Activated CD8-positive, alpha-beta T cell treated with anti-CD3 and anti-CD28 coated beads for 36 hours (primary cell): ENCODE data around the gene SDCBP2. TPM values are rescaled to one million over a fixed set of nuclear protein-coding genes. Genes with fewer than 3 reads are reported as not detected.

ENCODE experiments used
- ATAC-seq: fragments of 200-7000 bp; cut with Tn5 transposase; one replicate; pipeline ENCODE4 v1.10.0; 2021; ENCODE audit warnings: mild to moderate bottlenecking, moderate library complexity
- CTCF ChIA-PET: fragments of 350-600 bp; sonication (Branson Sonifier 250); formaldehyde crosslinking; loops from one replicate; lab custom pipeline; 2021; ENCODE audit warnings: antibody characterized with exemption; lab: Charles Lee
- POLR2A ChIA-PET: fragments of 350-600 bp; sonication (Branson Sonifier 250); formaldehyde crosslinking; loops from one replicate; lab custom pipeline; 2021; ENCODE audit warnings: antibody characterized with exemption; lab: Charles Lee
- DNase-seq: peaks from one replicate; pipeline ENCODE4 v3.0.0-alpha.2; 2020
- H3K27ac Mint-ChIP-seq: one replicate; pipeline ENCODE4 v1.8.0; 2021; ENCODE audit warnings: mild to moderate bottlenecking, mixed read lengths
- H3K27me3 Mint-ChIP-seq: one replicate; pipeline ENCODE4 v1.8.0; 2021; ENCODE audit warnings: mixed read lengths
- H3K36me3 Mint-ChIP-seq: one replicate; pipeline ENCODE4 v1.8.0; 2021; ENCODE audit warnings: low read depth, mixed read lengths
- H3K4me1 Mint-ChIP-seq: one replicate; pipeline ENCODE4 v1.8.0; 2021; ENCODE audit warnings: low read depth, mixed read lengths
- H3K4me3 Mint-ChIP-seq: one replicate; pipeline ENCODE4 v1.8.0; 2021; ENCODE audit warnings: mild to moderate bottlenecking, moderate library complexity, mixed read lengths
- H3K9me3 Mint-ChIP-seq: one replicate; pipeline ENCODE4 v1.8.0; 2021; ENCODE audit warnings: mixed read lengths
- CTCF ChIP-seq: fragments of 200-600 bp; IDR thresholded peaks from one replicate; pipeline ENCODE4 v1.8.0; 2022; ENCODE audit warnings: antibody characterized with exemption, mild to moderate bottlenecking
- intact Hi-C: fragments of 100-400 bp; cut with micrococcal nuclease; formaldehyde crosslinking; loops from one replicate; pipeline ENCODE4 v1.10.0; 2022
- total RNA-seq, 2 experiments: library from RNA; stranded (reverse); gene quantifications; one replicate each; pipeline ENCODE4 v1.2.3, GENCODE V29; 2021

The SDCBP2 gene
- total RNA-seq, 2 experiments from 2014 or later: 3.0 to 3.7 TPM

DNA sequence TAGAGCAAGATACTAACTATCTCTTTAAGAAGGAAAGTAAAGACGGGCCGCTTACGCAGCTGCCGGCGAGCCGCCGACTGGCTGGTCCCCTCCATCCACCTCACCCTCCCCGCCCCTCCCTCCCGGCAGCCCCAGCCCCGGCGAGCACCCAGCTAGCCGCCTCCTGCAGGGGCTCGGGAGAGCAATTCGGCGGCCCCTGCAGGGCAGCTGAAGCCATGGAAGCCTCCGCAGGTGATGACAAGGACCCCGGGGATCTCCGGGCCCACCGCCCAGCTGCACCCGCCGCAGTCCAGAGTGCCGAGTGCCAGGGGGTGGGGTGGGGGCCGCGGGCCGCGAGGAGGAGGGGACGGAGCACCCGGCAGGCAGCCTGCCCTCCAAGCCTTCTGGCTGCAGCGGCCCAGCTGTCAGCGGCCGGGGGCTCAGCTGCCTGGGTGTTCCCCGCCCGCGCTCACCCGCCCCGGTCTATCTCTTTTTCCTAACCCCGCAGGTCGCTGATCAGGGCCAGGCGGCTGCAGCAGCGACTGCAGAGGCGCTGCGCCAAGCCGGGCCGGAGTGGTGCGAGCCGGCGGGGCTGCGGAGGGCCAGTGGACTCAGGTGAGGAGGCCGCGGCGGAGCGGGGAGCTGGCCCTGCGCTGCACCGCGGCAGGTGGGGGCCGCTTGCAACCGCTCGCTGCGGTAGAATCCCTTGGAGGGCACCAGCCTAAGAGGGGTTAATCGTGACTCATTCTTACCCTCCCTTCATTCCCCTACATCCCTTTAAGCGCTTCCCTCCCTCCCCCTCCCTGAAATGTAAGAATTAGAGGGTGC lies 62.6 kb downstream of the SDCBP2 start, which contains the start of gene SNPH:
Gene SNPH (plus strand): TSS at position 128 of the 807 bp plus-strand sequence. CDS start 29,946 bp downstream, outside the sequence.
- H3K9me3 Mint-ChIP-seq: peaks cover 12% of the 10 kb centered on the region
- POLR2A ChIA-PET: interaction anchor here (0.6 to 3.1 kb wide), 8 partner anchors 8 to 200 kb away, joined by 3 to 15 read pairs (median 4); partner anchors contain the start of genes NSFL1C and RAD21L1
- peak within 1 kb of the TSS; percentile 79 for H3K4me3 Mint-ChIP-seq
- DNase-seq (peak; percentile 86), ATAC-seq (peak; percentile 89)
- H3K27ac Mint-ChIP-seq: peak within 1 kb of the TSS; percentile 88
- TF ChIP-seq CTCF: no peak
- H3K36me3 Mint-ChIP-seq: peaks cover 7% of the 10 kb centered on the region
- CTCF ChIA-PET: interaction anchor here (1.0 to 2.6 kb wide), 7 partner anchors 10 to 53 kb away, joined by 3 to 9 read pairs (median 5); no protein-coding TSS in a partner anchor
- peaks cover 42% of the 10 kb centered on the region for H3K4me1 Mint-ChIP-seq
- intact Hi-C loops: no loop called here
- H3K27me3 Mint-ChIP-seq: no peaks in the 10 kb centered on the region

DNA sequence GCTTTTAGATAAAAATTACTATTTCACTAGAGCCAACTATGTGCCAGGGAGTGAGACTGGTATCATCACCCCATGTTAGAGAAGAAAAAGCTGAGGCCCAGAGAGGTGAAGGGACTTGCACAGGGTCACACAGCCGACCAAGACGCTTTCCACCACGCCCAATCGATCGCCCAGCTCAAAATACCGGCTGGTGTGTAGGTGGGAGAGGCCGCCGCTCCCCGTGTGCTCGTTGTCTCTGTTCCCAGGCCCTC lies 63.1 kb downstream of the SDCBP2 start:
- H3K4me3 Mint-ChIP-seq: peak overlapping the region; percentile 79
- ChIA-PET POLR2A (interaction anchor here (0.9 to 3.1 kb wide), 6 partner anchors 11 to 200 kb away, joined by 3 to 15 read pairs (median 4); partner anchors contain the start of genes NSFL1C and RAD21L1), CTCF (interaction anchor here (1.0 to 2.6 kb wide), 7 partner anchors 10 to 53 kb away, joined by 3 to 9 read pairs (median 5); no protein-coding TSS in a partner anchor)
- intact Hi-C loops: no loop called here
- peaks cover 7% of the 10 kb centered on the region for H3K36me3 Mint-ChIP-seq
- peaks cover 42% of the 10 kb centered on the region for H3K4me1 Mint-ChIP-seq
- peak overlapping the region; percentile 88 for H3K27ac Mint-ChIP-seq
- H3K27me3 Mint-ChIP-seq: peaks cover 2% of the 10 kb centered on the region
- peaks cover 12% of the 10 kb centered on the region for H3K9me3 Mint-ChIP-seq
- no peak for DNase-seq
- no peak for ATAC-seq
- TF ChIP-seq CTCF: no peak

- no peak for TF ChIP-seq CTCF
- H3K27ac Mint-ChIP-seq: peak overlapping the region; percentile 88
- peaks cover 12% of the 10 kb centered on the region for H3K9me3 Mint-ChIP-seq
- ATAC-seq: no peak
- no peak for DNase-seq
- peaks cover 7% of the 10 kb centered on the region for H3K36me3 Mint-ChIP-seq
- H3K27me3 Mint-ChIP-seq: peaks cover 3% of the 10 kb centered on the region
- peak overlapping the region; percentile 79 for H3K4me3 Mint-ChIP-seq
- CTCF ChIA-PET: interaction anchor here (0.8 to 2.6 kb wide), 7 partner anchors 10 to 239 kb away, joined by 3 to 9 read pairs (median 4); no protein-coding TSS in a partner anchor
- POLR2A ChIA-PET: interaction anchor here (0.9 to 3.1 kb wide), 6 partner anchors 10 to 201 kb away, joined by 3 to 15 read pairs (median 4); partner anchors contain the start of genes NSFL1C and RAD21L1
- intact Hi-C loops: no loop called here
- peaks cover 42% of the 10 kb centered on the region for H3K4me1 Mint-ChIP-seq
These were observed 63.6 kb downstream of the SDCBP2 start for GRCh38 chr20:1265226-1265915.

GRCh38 chr20:1264727-1265126 lies 64.2 kb downstream of the SDCBP2 start:
- H3K27me3 Mint-ChIP-seq: peaks cover 3% of the 10 kb centered on the region
- TF ChIP-seq CTCF: no peak

More at GRCh38 chr20:1264727-1265126, 64.2 kb downstream of the SDCBP2 start:
- Mint-ChIP-seq H3K9me3 (peaks cover 12% of the 10 kb centered on the region), H3K36me3 (peaks cover 7% of the 10 kb centered on the region), H3K4me1 (peaks cover 42% of the 10 kb centered on the region), H3K4me3 (peak overlapping the region; percentile 79), H3K27ac (peak overlapping the region; percentile 85)
- ATAC-seq (no peak), DNase-seq (no peak)
- ChIA-PET CTCF (interaction anchor here (0.8 to 2.6 kb wide), 3 partner anchors 10 to 239 kb away, joined by 4 to 9 read pairs (median 7); no protein-coding TSS in a partner anchor), POLR2A (interaction anchor here (1.2 to 3.1 kb wide), 2 partner anchors 16 to 125 kb away, joined by 3 to 15 read pairs; no protein-coding TSS in a partner anchor)
- intact Hi-C loops: no loop called here
